ENCODE measurements around the gene ANO9.
"Not testable (repeated sequence)": the region's sequence is repeated elsewhere in the genome, so short reads cannot be mapped to it uniquely, and the experiment has no call there.

The ANO9 gene

GRCh38 chr11:450809-451451 lies 9.1 kb upstream of the ANO9 start:
- DNase-seq, result peak; percentile 78

- peak; percentile 95 for DNase-seq
Measured at GRCh38 chr11:449889-450808, 8.3 kb upstream of the ANO9 start, which contains the start of gene PTDSS2. Gene PTDSS2 (plus strand): TSS chr11:450279. CDS start chr11:450456, 177 bp downstream.

- DNase-seq, result peak; percentile 94
Measured at GRCh38 chr11:447923-448731, 6.3 kb upstream of the ANO9 start.

- no peak for DNase-seq
Measured at GRCh38 chr11:446891-447290, 5.1 kb upstream of the ANO9 start.

GRCh38 chr11:445765-446588 lies 4.2 kb upstream of the ANO9 start:
- DNase-seq, result no peak

GRCh38 chr11:444396-445144 lies 2.8 kb upstream of the ANO9 start:
- no peak for DNase-seq

GRCh38 chr11:443542-444199 lies 1.9 kb upstream of the ANO9 start:
- no peak for DNase-seq

GRCh38 chr11:442611-443081 lies 835 bp upstream of the ANO9 start:
- DNase-seq, result no peak

GRCh38 chr11:441043-441417 lies 781 bp downstream of the ANO9 start:
- no peak for DNase-seq

GRCh38 chr11:440065-441042 lies 1.5 kb downstream of the ANO9 start:
- no peak for DNase-seq

- DNase-seq, result no peak
Measured at GRCh38 chr11:439315-440064, 2.3 kb downstream of the ANO9 start.

- DNase-seq, result no peak
Measured at GRCh38 chr11:438101-438844, 3.5 kb downstream of the ANO9 start.

GRCh38 chr11:437228-437870 lies 4.5 kb downstream of the ANO9 start:
- DNase-seq, result no peak

GRCh38 chr11:434999-435740 lies 6.6 kb downstream of the ANO9 start:
- not testable (repeated sequence) for DNase-seq

- no peak for DNase-seq
Measured at GRCh38 chr11:434496-434895, 7.3 kb downstream of the ANO9 start.

GRCh38 chr11:433641-434040 lies 8.2 kb downstream of the ANO9 start:
- DNase-seq, result no peak

GRCh38 chr11:433111-433510 lies 8.7 kb downstream of the ANO9 start:
- no peak for DNase-seq
